HG03520 (cell line): ENCODE measurements around the gene VPS13C.

Experiments used
- ATAC-seq: cut with Tn5 transposase; IDR thresholded peaks from one replicate; pipeline ENCODE4 v1.9.1; 2021; ENCODE audit warnings: mild to moderate bottlenecking, moderate library complexity; ENCODE audit not compliant: unreplicated experiment

Gene VPS13C

GRCh38 chr15:61943992-61944391 is 116.3 kb downstream of the VPS13C start:
- no peak for ATAC-seq

GRCh38 chr15:61938249-61938648 is 122.0 kb downstream of the VPS13C start:
- no peak for ATAC-seq

GRCh38 chr15:61936528-61937195 is 123.6 kb downstream of the VPS13C start:
- ATAC-seq: no peak

- ATAC-seq: no peak
These were observed 124.8 kb downstream of the VPS13C start for GRCh38 chr15:61935493-61935892.

- ATAC-seq: no peak
These were observed 130.8 kb downstream of the VPS13C start for GRCh38 chr15:61929452-61929851.

GRCh38 chr15:61923173-61923572 is 137.1 kb downstream of the VPS13C start:
- no peak for ATAC-seq

- no peak for ATAC-seq
These were observed 139.2 kb downstream of the VPS13C start for GRCh38 chr15:61921093-61921492.

- no peak for ATAC-seq
These were observed 142.8 kb downstream of the VPS13C start for GRCh38 chr15:61917457-61917856.

GRCh38 chr15:61916104-61916503 is 144.1 kb downstream of the VPS13C start:
- ATAC-seq: no peak

- no peak for ATAC-seq
These were observed 144.6 kb downstream of the VPS13C start for GRCh38 chr15:61915640-61916039.

GRCh38 chr15:61910839-61911369 is 149.3 kb downstream of the VPS13C start:
- no peak for ATAC-seq

- ATAC-seq: no peak
These were observed 152.0 kb downstream of the VPS13C start for GRCh38 chr15:61908241-61908640.

- ATAC-seq: no peak
These were observed 152.5 kb downstream of the VPS13C start for GRCh38 chr15:61907753-61908086.

GRCh38 chr15:61906961-61907752 is 153.1 kb downstream of the VPS13C start:
- ATAC-seq: no peak

GRCh38 chr15:61893146-61893545 is 167.1 kb downstream of the VPS13C start:
- no peak for ATAC-seq

- no peak for ATAC-seq
These were observed 168.1 kb downstream of the VPS13C start for GRCh38 chr15:61892140-61892539.

GRCh38 chr15:61890106-61890505 is 170.1 kb downstream of the VPS13C start:
- no peak for ATAC-seq

- ATAC-seq: no peak
These were observed 170.5 kb downstream of the VPS13C start for GRCh38 chr15:61889706-61890105.

- no peak for ATAC-seq
These were observed 172.0 kb downstream of the VPS13C start for GRCh38 chr15:61888074-61888780.

GRCh38 chr15:61880084-61880483 is 180.2 kb downstream of the VPS13C start:
- no peak for ATAC-seq

- no peak for ATAC-seq
These were observed 181.0 kb downstream of the VPS13C start for GRCh38 chr15:61879219-61879618.
